Endothelial cell of umbilical vein (primary cell): ENCODE results near the gene TENT4A. TPM values are rescaled to one million over a fixed set of nuclear protein-coding genes. Genes with fewer than 3 reads are reported as not detected.

Experiments used
- BruUV-seq: library from RNA; stranded (reverse); fragments of 400-500 nt; replicated peaks from 2 replicates; lab custom pipeline; 2021; lab: Mats Ljungman, UMichigan
- CTCF ChIA-PET: fragments of 300-600, 350-600 bp; sonication (Branson Sonifier 250); formaldehyde crosslinking; loops from one replicate; lab custom pipeline; 2021; ENCODE audit warnings: antibody characterized with exemption, inconsistent platforms; lab: Charles Lee
- POLR2A ChIA-PET: fragments of 300-600, 350-600 bp; sonication (Branson Sonifier 250); formaldehyde crosslinking; loops from one replicate; lab custom pipeline; 2021; ENCODE audit warnings: antibody characterized with exemption, inconsistent platforms; lab: Charles Lee
- DNase-seq: peaks from one replicate; pipeline ENCODE4 v3.0.0-alpha.2; 2011; ENCODE audit warnings: low read depth, low spot score
- FAIRE-seq: peaks from 2 replicates; lab custom pipeline; 2011; peaks lifted over from hg19 to GRCh38; lab: Jason Lieb, UNC
- H2AFZ ChIP-seq: 2 replicates; pipeline ENCODE4 v1.6.0; 2012; ENCODE audit warnings: low read depth, low read length, control low read depth, inconsistent platforms
- H3K27ac ChIP-seq: 2 replicates; pipeline ENCODE4 v1.5.1; 2011; ENCODE audit warnings: low read depth, mild to moderate bottlenecking, control low read depth, low read length, moderate library complexity; ENCODE audit not compliant: insufficient read depth
- H3K27me3 ChIP-seq, 2 experiments: 2 replicates each; pipeline versions ENCODE4 v1.6.0 to v1.6.1; 2011; ENCODE audit warnings: low read length in 2 of 2, mixed read lengths in 1 of 2; ENCODE audit not compliant: control insufficient read depth in 2 of 2, insufficient read depth in 2 of 2
- H3K36me3 ChIP-seq, 2 experiments: 2 replicates in 1 of 2; 3 replicates in 1 of 2; pipeline ENCODE4 v1.5.1; 2011; ENCODE audit warnings: low read length in 2 of 2, mild to moderate bottlenecking in 1 of 2, moderate library complexity in 1 of 2; ENCODE audit not compliant: control insufficient read depth in 2 of 2, insufficient read depth in 2 of 2; ENCODE audit errors: extremely low read depth in 1 of 2
- H3K4me1 ChIP-seq: 3 replicates; pipeline ENCODE4 v1.5.1; 2011; ENCODE audit warnings: mild to moderate bottlenecking, low read length; ENCODE audit not compliant: control insufficient read depth, insufficient read depth; ENCODE audit errors: extremely low read depth
- H3K4me2 ChIP-seq: 2 replicates; pipeline ENCODE4 v1.6.1; 2011; ENCODE audit warnings: low read length, control low read depth, mixed read lengths; ENCODE audit not compliant: insufficient read depth
- H3K4me3 ChIP-seq, 3 experiments: fragments of 200-600 bp in 1 of 3; sonication (generic), shearing (Covaris generic) in 1 of 3; replicated peaks in 1 of 3; 2 replicates each; pipeline ENCODE4 v1.5.1; 2011 to 2016; ENCODE audit warnings: control low read depth in 3 of 3, low read length in 3 of 3, mild to moderate bottlenecking in 2 of 3, inconsistent platforms in 1 of 3, low read depth in 1 of 3, moderate library complexity in 1 of 3; ENCODE audit not compliant: insufficient read depth in 1 of 3
- H3K79me2 ChIP-seq: 2 replicates; pipeline ENCODE4 v1.6.0; 2012; ENCODE audit warnings: low read length, inconsistent platforms; ENCODE audit not compliant: control insufficient read depth, insufficient read depth
- H3K9ac ChIP-seq: replicated peaks from 2 replicates; pipeline ENCODE3; 2011; ENCODE audit warnings: low read length, control low read depth; ENCODE audit not compliant: insufficient read depth; ENCODE audit errors: extremely low read depth
- H3K9me1 ChIP-seq: replicated peaks from 3 replicates; pipeline ENCODE4 v1.6.0; 2011; ENCODE audit warnings: mild to moderate bottlenecking, low read length; ENCODE audit not compliant: control insufficient read depth, insufficient read depth; ENCODE audit errors: extremely low read depth
- H3K9me3 ChIP-seq: replicated peaks from 2 replicates; pipeline ENCODE4 v1.5.1; 2012; ENCODE audit warnings: low read length, inconsistent platforms; ENCODE audit not compliant: control insufficient read depth, insufficient read depth
- H4K20me1 ChIP-seq: replicated peaks from 2 replicates; pipeline ENCODE3; 2011; ENCODE audit warnings: mild to moderate bottlenecking, low read length; ENCODE audit not compliant: control insufficient read depth, insufficient read depth; ENCODE audit errors: extremely low read depth
- EZH2 ChIP-seq: IDR thresholded peaks from 2 replicates; pipeline ENCODE4 v1.6.1; 2012; ENCODE audit warnings: borderline replicate concordance, low read depth, mild to moderate bottlenecking, moderate library complexity, low read length, inconsistent platforms; ENCODE audit not compliant: severe bottlenecking
- FOS ChIP-seq: IDR thresholded peaks from 2 replicates; pipeline ENCODE4 v1.6.1; 2011; ENCODE audit warnings: mild to moderate bottlenecking, low read length, moderate library complexity, borderline replicate concordance; ENCODE audit not compliant: insufficient read depth
- GATA2 ChIP-seq: IDR thresholded peaks from 2 replicates; pipeline ENCODE4 v1.7.0; 2011; ENCODE audit warnings: low read depth, mild to moderate bottlenecking, moderate library complexity, mixed read lengths, low read length; ENCODE audit not compliant: insufficient read length, insufficient read depth
- JUN ChIP-seq: IDR thresholded peaks from 2 replicates; pipeline ENCODE4 v1.6.1; 2011; ENCODE audit warnings: borderline replicate concordance, low read depth; ENCODE audit not compliant: insufficient read length, insufficient read depth
- MYC ChIP-seq: IDR thresholded peaks from one replicate; pipeline ENCODE4 v1.6.1; 2011; ENCODE audit warnings: mild to moderate bottlenecking, low read depth, low read length
- POLR2A ChIP-seq: IDR thresholded peaks from 2 replicates; pipeline ENCODE4 v1.6.1; 2012; ENCODE audit warnings: low read depth, mild to moderate bottlenecking, control low read depth, low read length
- POLR2AphosphoS5 ChIP-seq: IDR thresholded peaks from 2 replicates; pipeline ENCODE4 v1.6.1; 2012; ENCODE audit warnings: low read depth, mild to moderate bottlenecking, control low read depth, low read length, moderate library complexity; ENCODE audit not compliant: insufficient read depth
- dilution Hi-C: fragments of 300-500 bp; cut with MboI; formaldehyde crosslinking; loops from one replicate; pipeline ENCODE4 v1.15.0; 2019; ENCODE audit warnings: low sequenced_read_pairs; ENCODE audit not compliant: extremely low pct_ligation_motif_present
- intact Hi-C: fragments of 100-400 bp; cut with micrococcal nuclease; formaldehyde crosslinking; loops from one replicate; pipeline ENCODE4 v1.10.0; 2022
- polyA plus RNA-seq, 4 experiments: library from polyadenylated mRNA; depleted of rRNA in 3 of 4; stranded (reverse) in 3 of 4; unstranded in 1 of 4; fragments of >200 nt; gene quantifications; 2 replicates each; pipeline versions ENCODE4 v1.2.1 to v1.2.3, GENCODE V29; 2011 to 2012; ENCODE audit warnings: missing spikeins in 1 of 4
- total RNA-seq: library from RNA; stranded (reverse); gene quantifications from 2 replicates; pipeline ENCODE4 v1.2.3, GENCODE V29; 2021
- TF ChIP-seq, protein P1 (sequence below): IDR thresholded peaks from 2 replicates; pipeline ENCODE4 v1.6.1; 2011; ENCODE audit not compliant: insufficient read depth, insufficient read length
- TF ChIP-seq, protein P2 (sequence below), 2 donors: IDR thresholded peaks; 1 replicate in 1 of 2; 2 replicates in 1 of 2; pipeline ENCODE4 v1.5.1; 2011; ENCODE audit warnings: low read length in 2 of 2, mild to moderate bottlenecking in 2 of 2, moderate library complexity in 2 of 2, control low read depth in 1 of 2, inconsistent platforms in 1 of 2, low read depth in 1 of 2; ENCODE audit not compliant: insufficient read depth in 1 of 2; ENCODE audit errors: extremely low read depth in 1 of 2

Gene TENT4A
- total and polyA plus RNA-seq, 2 donors (not counting 3 experiments of a cell fraction or from before 2014, with no cell fraction given): 10.2 to 35.4 TPM

DNA sequence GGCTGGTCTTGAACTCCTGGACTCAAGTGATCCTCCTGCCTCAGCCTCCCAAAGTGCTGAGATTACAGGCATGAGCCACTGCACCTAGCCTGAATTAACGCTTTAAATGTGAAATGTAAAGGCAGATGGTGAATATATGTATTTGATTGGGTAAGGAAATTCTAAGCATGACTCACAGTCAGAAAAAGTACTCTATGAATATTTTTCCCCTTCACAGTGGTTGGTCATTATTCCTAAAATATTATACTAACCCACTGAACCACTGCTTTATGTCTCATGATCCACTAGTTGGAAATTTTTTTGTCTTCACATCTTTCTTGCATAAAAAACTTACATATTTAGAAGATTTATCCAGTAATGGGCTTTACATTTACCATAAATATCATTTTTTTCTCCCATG is 14.5 kb upstream of the TENT4A start:
- dilution Hi-C loops (no loop called here), intact Hi-C loops (no loop called here)
- TF ChIP-seq POLR2AphosphoS5 (no peak), GATA2 (no peak), POLR2A (no peak), FOS (no peak), JUN (no peak), EZH2 (no peak), MYC (no peak)
- TF ChIP-seq, protein P1, sequence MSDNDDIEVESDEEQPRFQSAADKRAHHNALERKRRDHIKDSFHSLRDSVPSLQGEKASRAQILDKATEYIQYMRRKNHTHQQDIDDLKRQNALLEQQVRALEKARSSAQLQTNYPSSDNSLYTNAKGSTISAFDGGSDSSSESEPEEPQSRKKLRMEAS: no peak
- TF ChIP-seq, protein P2, sequence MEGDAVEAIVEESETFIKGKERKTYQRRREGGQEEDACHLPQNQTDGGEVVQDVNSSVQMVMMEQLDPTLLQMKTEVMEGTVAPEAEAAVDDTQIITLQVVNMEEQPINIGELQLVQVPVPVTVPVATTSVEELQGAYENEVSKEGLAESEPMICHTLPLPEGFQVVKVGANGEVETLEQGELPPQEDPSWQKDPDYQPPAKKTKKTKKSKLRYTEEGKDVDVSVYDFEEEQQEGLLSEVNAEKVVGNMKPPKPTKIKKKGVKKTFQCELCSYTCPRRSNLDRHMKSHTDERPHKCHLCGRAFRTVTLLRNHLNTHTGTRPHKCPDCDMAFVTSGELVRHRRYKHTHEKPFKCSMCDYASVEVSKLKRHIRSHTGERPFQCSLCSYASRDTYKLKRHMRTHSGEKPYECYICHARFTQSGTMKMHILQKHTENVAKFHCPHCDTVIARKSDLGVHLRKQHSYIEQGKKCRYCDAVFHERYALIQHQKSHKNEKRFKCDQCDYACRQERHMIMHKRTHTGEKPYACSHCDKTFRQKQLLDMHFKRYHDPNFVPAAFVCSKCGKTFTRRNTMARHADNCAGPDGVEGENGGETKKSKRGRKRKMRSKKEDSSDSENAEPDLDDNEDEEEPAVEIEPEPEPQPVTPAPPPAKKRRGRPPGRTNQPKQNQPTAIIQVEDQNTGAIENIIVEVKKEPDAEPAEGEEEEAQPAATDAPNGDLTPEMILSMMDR (IDR thresholded peaks at IDR 0.05; ENCODE audit: extremely low read depth in 1 of 2, insufficient read depth in 1 of 2, low read depth in 1 of 2, low read length in 2 of 2): no peak
- POLR2A ChIA-PET: no interaction called here
- H3K27ac ChIP-seq: no peak overlapping the region
- H3K9ac ChIP-seq: no peak overlapping the region
- no peaks in the 10 kb centered on the region for H3K9me1 ChIP-seq
- no peak overlapping the region for H2AFZ ChIP-seq
- CTCF ChIA-PET: no interaction called here
- no peaks in the 10 kb centered on the region for H3K9me3 ChIP-seq
- no peak overlapping the region for H3K4me3 ChIP-seq
- DNase-seq: no peak
- no peaks in the 10 kb centered on the region for H3K79me2 ChIP-seq
- peaks cover 3 to 30% of the 10 kb centered on the region in 2 experiments for H3K27me3 ChIP-seq
- no peaks in the 10 kb centered on the region for H4K20me1 ChIP-seq
- no peak overlapping the region for H3K4me2 ChIP-seq
- no TSS peak for BruUV-seq
- FAIRE-seq: no peak
- no peaks in the 10 kb centered on the region for H3K4me1 ChIP-seq
- H3K36me3 ChIP-seq: no peaks in the 10 kb centered on the region
